Activated T-cell treated with anti-CD3 and anti-CD28 coated beads, Interleukin-2, amount 50 U/mL, for 4 hours (primary cell): ENCODE measurements around the gene MBD3L4. TPM values are rescaled to one million over a fixed set of nuclear protein-coding genes. Genes with fewer than 3 reads are reported as not detected.

Source experiments
- ATAC-seq, 2 donors: fragments of 200-7000 bp; cut with Tn5 transposase; one replicate each; pipeline ENCODE4 v1.10.0; 2021
- DNase-seq: peaks from one replicate; pipeline ENCODE4 v3.0.0-alpha.2; 2020
- H3K27me3 Mint-ChIP-seq: one replicate; pipeline ENCODE4 v1.8.0; 2021; ENCODE audit warnings: low read depth, mixed read lengths
- H3K36me3 Mint-ChIP-seq: one replicate; pipeline ENCODE4 v1.8.0; 2022; ENCODE audit warnings: mixed read lengths; ENCODE audit not compliant: insufficient read depth
- H3K4me1 Mint-ChIP-seq: one replicate; pipeline ENCODE4 v1.8.0; 2021; ENCODE audit warnings: low read depth, mixed read lengths
- H3K4me3 Mint-ChIP-seq: one replicate; pipeline ENCODE4 v1.8.0; 2021; ENCODE audit warnings: mild to moderate bottlenecking, moderate library complexity, mixed read lengths
- H3K9me3 Mint-ChIP-seq: one replicate; pipeline ENCODE4 v1.8.0; 2021; ENCODE audit warnings: mixed read lengths
- total RNA-seq, 3 donors: library from RNA; stranded (reverse); gene quantifications; one replicate each; pipeline ENCODE4 v1.2.1, GENCODE V29; 2021

MBD3L4 gene
- total RNA-seq, 3 donors from 2014 or later: not detected

DNA sequence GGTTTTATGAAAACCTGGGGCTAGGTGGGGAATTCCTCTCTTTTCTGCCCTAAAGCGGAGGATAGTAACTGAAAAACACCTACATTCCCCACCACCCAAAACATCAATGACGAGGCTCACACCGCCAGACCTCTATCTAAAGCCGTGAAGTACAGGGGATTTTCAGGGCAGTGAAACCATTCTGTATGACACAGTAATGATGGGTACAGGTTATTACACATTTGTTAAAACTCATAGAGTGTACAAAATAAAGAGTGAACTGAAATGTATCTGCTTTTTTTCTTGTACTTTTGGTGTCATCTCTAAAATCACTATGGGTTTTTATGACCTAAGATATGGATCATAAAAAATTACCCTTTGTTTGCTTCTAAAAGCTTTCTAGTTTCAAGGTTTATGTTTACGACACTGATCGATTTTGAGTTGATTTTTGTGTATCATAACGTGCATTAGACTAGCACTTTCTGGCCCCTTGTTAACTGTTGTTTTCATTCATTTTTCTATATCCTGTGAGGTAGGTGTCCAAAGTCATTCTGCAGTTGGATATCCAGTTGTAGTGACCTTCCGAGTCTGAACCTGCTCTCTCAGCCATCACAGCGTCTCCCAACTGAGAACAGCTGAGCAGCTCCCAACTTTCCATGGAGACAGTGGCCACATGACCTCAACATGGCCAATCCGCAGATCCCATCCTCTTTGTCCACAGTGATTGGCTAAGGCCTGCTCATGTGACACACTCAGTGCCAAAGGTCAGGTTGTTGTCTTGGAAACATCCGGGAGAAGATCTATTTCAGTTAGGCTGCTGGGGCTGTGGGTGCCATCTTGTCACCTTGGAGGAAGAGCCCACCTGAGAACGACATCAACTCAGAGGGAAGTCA lies 29.0 kb downstream of the MBD3L4 start:
- no peaks in the 10 kb centered on the region for H3K36me3 Mint-ChIP-seq
- peak; percentile 90 for ATAC-seq
- H3K4me3 Mint-ChIP-seq: no peak overlapping the region
- no peaks in the 10 kb centered on the region for H3K27me3 Mint-ChIP-seq
- H3K4me1 Mint-ChIP-seq: peaks cover 56% of the 10 kb centered on the region
- H3K9me3 Mint-ChIP-seq: peaks cover 5% of the 10 kb centered on the region
- no peak for DNase-seq

DNA sequence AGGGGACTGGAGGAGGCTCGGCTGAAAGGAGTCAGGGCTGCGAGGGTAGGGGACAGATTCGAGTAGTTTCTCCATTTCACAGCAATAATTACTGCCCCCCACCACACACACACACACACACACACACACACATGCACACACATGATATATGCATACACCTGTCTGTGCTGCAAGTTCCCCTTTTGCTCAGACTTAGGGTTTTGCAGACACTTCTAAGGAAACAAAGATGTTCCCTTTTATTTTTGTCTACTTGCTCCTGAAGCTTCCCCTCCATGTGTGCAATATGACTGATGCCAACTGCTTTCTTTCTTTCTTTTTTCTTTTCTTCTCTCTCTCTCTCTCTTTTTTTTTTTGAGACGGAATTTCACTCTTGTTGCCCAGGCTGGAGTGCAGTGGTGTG lies 32.1 kb downstream of the MBD3L4 start:
- peaks cover 50% of the 10 kb centered on the region for H3K4me1 Mint-ChIP-seq
- H3K9me3 Mint-ChIP-seq: peaks cover 5% of the 10 kb centered on the region
- no peaks in the 10 kb centered on the region for H3K36me3 Mint-ChIP-seq
- H3K4me3 Mint-ChIP-seq: no peak overlapping the region
- ATAC-seq (no peak), DNase-seq (no peak)
- H3K27me3 Mint-ChIP-seq: no peaks in the 10 kb centered on the region

- DNase-seq: no peak
- Mint-ChIP-seq H3K4me3 (no peak overlapping the region), H3K4me1 (peaks cover 46% of the 10 kb centered on the region), H3K9me3 (peaks cover 3% of the 10 kb centered on the region), H3K36me3 (no peaks in the 10 kb centered on the region), H3K27me3 (no peaks in the 10 kb centered on the region)
- ATAC-seq: no peak
Measured at GRCh38 chr19:7006135-7006704, 33.8 kb downstream of the MBD3L4 start.

DNA sequence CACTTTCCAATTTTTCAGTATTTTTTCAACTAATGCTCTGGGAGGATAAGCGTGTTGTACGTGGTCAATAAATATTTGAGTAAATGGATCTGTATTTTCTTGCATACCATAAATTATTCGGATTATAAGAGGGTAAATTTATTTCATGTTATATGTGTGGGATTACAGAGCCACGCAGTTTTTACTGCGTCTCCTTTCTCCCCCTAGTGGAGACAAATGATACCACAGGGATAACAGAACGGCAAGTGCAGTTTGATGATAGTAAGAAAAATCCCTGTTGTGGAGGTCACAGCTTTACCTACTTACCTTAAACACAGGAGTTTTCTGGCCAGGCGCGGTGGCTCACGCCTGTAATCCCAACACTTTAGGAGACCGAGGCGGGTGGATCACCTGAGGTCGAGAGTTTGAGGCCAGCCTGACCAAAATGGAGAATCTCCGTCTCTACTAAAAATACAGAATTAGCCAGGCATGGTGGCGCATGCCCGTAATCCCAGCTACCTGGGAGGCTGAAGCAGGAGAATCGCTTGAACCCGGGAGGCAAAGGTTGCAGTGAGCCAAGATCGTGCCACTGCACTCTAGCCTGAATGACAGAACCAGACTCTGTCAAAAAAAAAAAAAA lies 35.6 kb downstream of the MBD3L4 start:
- no peak for ATAC-seq
- Mint-ChIP-seq H3K4me1 (peaks cover 36% of the 10 kb centered on the region), H3K4me3 (no peak overlapping the region)

GRCh38 chr19:7000816-7001215 lies 39.2 kb downstream of the MBD3L4 start:
- Mint-ChIP-seq H3K4me1 (peaks cover 19% of the 10 kb centered on the region), H3K9me3 (no peaks in the 10 kb centered on the region), H3K4me3 (no peak overlapping the region), H3K36me3 (no peaks in the 10 kb centered on the region), H3K27me3 (no peaks in the 10 kb centered on the region)
- ATAC-seq (no peak), DNase-seq (no peak)

More for the DNA sequence above, 35.6 kb downstream of the MBD3L4 start:
- DNase-seq: no peak
- H3K36me3 Mint-ChIP-seq: no peaks in the 10 kb centered on the region
- no peaks in the 10 kb centered on the region for H3K9me3 Mint-ChIP-seq
- no peaks in the 10 kb centered on the region for H3K27me3 Mint-ChIP-seq

GRCh38 chr19:7000333-7000732 lies 39.6 kb downstream of the MBD3L4 start:
- Mint-ChIP-seq H3K9me3 (peaks cover 2% of the 10 kb centered on the region), H3K36me3 (peaks cover 2% of the 10 kb centered on the region), H3K27me3 (no peaks in the 10 kb centered on the region), H3K4me3 (no peak overlapping the region), H3K4me1 (peaks cover 20% of the 10 kb centered on the region)
- ATAC-seq (no peak), DNase-seq (no peak)

- Mint-ChIP-seq H3K4me1 (peaks cover 21% of the 10 kb centered on the region), H3K27me3 (no peaks in the 10 kb centered on the region), H3K4me3 (no peak overlapping the region), H3K36me3 (peaks cover 6% of the 10 kb centered on the region), H3K9me3 (peaks cover 6% of the 10 kb centered on the region)
- DNase-seq: no peak
- ATAC-seq: no peak
Measured at GRCh38 chr19:6999933-7000332, 40.0 kb downstream of the MBD3L4 start.

- peaks cover 7% of the 10 kb centered on the region for H3K36me3 Mint-ChIP-seq
- peak overlapping the region; percentile 68 for H3K4me3 Mint-ChIP-seq
- H3K27me3 Mint-ChIP-seq: no peaks in the 10 kb centered on the region
- ATAC-seq (no peak), DNase-seq (no peak)
- H3K4me1 Mint-ChIP-seq: peaks cover 19% of the 10 kb centered on the region
- H3K9me3 Mint-ChIP-seq: peaks cover 9% of the 10 kb centered on the region
Measured at GRCh38 chr19:6997679-6998445, 42.1 kb downstream of the MBD3L4 start.

DNA sequence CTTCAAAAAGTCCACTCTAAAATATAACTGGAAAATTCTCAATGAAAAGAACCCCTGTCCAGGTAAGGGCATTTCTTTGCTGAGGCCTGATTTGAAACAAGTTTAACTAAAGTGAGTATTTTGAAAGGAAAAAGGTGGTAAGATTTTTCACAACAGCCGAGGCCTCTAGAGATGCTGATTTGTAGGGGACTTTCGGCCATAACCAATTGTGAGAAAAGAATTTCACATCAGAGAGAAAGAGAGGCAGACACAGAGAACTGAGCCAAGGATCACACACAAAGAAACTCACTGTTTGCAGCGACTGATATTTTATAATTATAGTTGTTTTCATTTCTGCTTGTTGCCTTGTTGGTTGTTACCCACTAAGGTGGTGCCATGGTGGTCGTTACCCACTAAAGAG lies 43.2 kb downstream of the MBD3L4 start:
- Mint-ChIP-seq H3K4me3 (peak overlapping the region; percentile 68), H3K9me3 (peaks cover 9% of the 10 kb centered on the region), H3K27me3 (no peaks in the 10 kb centered on the region), H3K36me3 (peaks cover 7% of the 10 kb centered on the region), H3K4me1 (peaks cover 19% of the 10 kb centered on the region)
- ATAC-seq (no peak), DNase-seq (no peak)

DNA sequence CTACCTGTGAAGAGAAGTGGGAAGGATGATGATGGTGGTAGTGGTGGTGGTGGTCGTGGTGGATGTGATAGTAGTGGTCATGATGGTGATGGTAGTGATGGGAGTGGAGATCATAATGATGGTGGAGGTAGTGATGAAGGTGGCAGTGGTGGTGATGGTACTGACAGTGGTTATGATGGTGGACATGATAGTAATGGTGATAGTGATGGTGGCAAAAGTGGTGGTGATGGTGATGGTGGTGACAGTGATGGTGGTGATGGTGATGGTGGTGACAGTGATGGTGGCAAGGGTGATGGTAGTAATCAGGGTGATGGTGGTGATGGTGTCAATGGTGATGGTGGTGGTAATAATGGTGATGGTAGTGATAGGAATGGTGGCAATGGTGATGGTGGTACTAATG lies 44.9 kb downstream of the MBD3L4 start:
- Mint-ChIP-seq H3K36me3 (peaks cover 7% of the 10 kb centered on the region), H3K4me3 (no peak overlapping the region), H3K4me1 (peaks cover 15% of the 10 kb centered on the region), H3K9me3 (peaks cover 9% of the 10 kb centered on the region), H3K27me3 (no peaks in the 10 kb centered on the region)
- DNase-seq (no peak), ATAC-seq (no peak)

DNA sequence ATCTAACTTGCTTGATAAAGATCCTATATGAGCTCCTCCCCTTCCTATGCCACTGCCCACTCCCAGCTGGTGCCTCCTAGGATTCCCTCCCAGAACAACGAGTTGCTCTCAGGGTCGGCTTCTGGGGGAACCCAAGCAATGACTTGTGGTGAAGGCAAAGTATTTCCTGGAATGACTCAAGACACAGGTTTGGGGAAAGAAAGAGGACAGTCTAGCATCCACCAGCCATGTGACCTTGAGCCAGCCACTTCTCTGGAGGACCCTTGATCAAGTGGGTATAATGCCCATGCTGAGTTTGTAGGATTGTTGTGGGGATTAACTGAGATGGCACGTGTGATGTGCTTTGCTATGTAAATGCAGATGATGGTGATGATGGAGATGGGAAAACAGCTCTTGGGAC lies 51.7 kb downstream of the MBD3L4 start:
- Mint-ChIP-seq H3K4me3 (no peak overlapping the region), H3K27me3 (no peaks in the 10 kb centered on the region), H3K4me1 (no peaks in the 10 kb centered on the region), H3K9me3 (peaks cover 23% of the 10 kb centered on the region), H3K36me3 (peaks cover 18% of the 10 kb centered on the region)
- ATAC-seq (no peak), DNase-seq (no peak)

DNA sequence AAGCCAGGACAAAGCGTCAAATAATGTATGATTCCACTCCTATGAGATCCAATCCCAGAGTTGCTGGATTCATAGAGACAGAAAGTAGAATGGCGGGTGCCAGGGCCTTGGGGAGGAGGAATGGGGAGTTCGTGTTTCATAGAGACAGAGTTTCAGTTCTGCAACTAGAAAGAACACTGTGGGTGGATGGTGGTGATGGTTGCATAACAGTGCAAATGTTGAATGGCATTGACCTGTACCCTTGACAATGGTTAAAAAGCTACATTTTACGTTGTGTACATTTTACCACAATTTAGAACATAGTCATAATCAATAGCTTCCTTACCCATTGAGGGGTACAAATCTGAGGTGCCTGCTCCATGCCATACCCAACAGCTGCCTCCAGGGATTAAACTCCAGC lies 52.1 kb downstream of the MBD3L4 start:
- ATAC-seq: no peak
- Mint-ChIP-seq H3K9me3 (peaks cover 26% of the 10 kb centered on the region), H3K36me3 (peaks cover 20% of the 10 kb centered on the region), H3K4me1 (no peaks in the 10 kb centered on the region), H3K4me3 (no peak overlapping the region), H3K27me3 (no peaks in the 10 kb centered on the region)
- no peak for DNase-seq
